ENCODE data around the gene ABHD15. TPM values are rescaled to one million over a fixed set of nuclear protein-coding genes. Genes with fewer than 3 reads are reported as not detected.

The ABHD15 gene
- total RNA-seq, 4 donors from 2014 or later, result 7.2 to 11.0 (median 7.9) TPM

DNA sequence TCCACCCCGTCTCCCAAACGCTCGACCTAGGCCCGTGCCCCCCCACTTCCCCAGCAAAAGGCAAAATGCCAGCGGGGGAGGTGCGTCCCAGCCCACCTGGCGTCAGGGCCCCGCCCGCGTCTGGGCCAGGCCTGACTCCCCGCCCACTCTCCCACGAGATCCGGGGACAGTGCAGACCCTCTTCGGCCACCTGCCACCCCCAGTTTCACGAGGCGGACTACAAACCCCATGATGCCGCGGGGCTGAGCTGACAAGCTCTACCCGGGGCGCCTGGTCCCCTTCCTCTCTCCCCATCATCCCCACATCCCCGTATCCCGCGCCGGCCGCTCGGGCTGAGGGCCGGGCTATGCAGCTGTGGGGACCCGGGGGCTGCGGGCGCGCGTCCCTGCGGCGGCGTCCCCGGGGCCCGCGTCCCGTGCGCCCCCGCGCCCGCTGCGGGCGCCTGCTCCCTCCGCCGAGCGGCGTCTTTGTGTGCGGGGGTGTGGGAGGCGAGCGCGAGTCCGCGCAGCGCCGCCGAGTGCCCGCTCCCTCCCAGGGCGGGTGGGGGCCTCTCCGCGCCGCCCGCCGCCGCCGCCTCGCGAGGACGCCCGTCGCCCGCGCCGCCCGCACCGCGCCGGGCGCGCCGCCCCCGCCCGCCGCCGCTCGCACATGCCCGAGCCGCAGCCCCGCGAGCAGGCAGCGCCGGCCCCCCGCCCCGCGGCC, 26.2 kb upstream of the ABHD15 start, which contains the start of gene ANKRD13B:
Gene ANKRD13B (plus strand): TSS at position 283 of the 702 bp plus-strand sequence. CDS start 490 bp downstream, outside the sequence.
- Histone ChIP-seq H3K4me1 (peaks cover 79% of the 10 kb centered on the region), H3K27ac (peak within 1 kb of the TSS; percentile 86), H3K27me3 (no peaks in the 10 kb centered on the region), H3K9me3 (no peaks in the 10 kb centered on the region), H3K36me3 (no peaks in the 10 kb centered on the region), H3K4me3 (peak within 1 kb of the TSS; percentile 88)
- TF ChIP-seq EP300 (IDR thresholded peaks at IDR 0.05), result no peak
- TF ChIP-seq POLR2A (IDR thresholded peaks at IDR 0.05), result no peak
- WGBS, result 0% methylated on average over 1 of the region's 96 CpGs
- no peak for DNase-seq (ENCODE audit: low spot score in 2 of 2)

DNA sequence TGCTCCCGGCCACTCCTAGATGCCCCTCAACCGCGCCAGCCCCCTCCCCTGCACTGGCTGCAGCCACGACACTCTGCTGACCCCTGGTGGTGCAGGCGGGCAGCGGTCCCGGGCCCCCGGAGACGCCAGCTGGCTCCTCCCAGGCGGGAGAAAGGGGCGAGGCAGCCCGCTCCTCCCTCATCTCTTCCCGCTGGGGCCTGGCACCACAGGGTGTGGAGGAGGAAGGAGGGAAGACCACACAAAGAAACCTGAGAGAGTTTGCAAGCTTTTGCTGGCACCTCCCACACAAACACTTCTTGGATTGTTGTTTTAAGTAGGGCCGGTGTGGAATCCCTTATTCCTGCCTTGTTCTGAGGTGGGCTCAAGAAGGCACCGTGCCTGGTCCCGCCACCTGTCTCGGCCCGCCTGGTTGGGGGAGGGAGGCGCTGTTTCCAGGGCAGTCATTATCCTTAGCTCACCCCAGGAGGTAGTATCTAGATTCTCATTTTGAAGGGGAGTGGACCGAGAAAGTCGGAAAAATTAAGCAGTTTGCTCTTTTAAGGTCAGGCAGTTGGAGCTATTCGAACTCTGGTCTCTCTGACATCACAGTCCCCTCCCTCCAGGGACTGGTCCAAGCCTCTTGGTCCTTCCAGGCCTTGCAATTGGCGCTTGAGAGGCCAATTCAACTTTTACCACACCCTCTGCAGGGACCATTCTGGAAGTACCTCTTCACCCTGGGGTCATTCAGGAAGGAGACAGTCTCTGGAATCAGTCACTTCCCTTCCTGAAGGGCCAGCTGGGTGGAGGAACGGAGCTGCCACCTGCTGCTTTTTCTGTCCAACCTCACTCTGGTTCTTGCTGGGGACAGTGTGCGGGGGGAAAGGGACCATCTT, 25.1 kb upstream of the ABHD15 start:
- no peaks in the 10 kb centered on the region for H3K27me3 ChIP-seq
- peaks cover 82% of the 10 kb centered on the region for H3K4me1 ChIP-seq
- peak overlapping the region; percentile 86 for H3K27ac ChIP-seq
- TF ChIP-seq, protein P1, sequence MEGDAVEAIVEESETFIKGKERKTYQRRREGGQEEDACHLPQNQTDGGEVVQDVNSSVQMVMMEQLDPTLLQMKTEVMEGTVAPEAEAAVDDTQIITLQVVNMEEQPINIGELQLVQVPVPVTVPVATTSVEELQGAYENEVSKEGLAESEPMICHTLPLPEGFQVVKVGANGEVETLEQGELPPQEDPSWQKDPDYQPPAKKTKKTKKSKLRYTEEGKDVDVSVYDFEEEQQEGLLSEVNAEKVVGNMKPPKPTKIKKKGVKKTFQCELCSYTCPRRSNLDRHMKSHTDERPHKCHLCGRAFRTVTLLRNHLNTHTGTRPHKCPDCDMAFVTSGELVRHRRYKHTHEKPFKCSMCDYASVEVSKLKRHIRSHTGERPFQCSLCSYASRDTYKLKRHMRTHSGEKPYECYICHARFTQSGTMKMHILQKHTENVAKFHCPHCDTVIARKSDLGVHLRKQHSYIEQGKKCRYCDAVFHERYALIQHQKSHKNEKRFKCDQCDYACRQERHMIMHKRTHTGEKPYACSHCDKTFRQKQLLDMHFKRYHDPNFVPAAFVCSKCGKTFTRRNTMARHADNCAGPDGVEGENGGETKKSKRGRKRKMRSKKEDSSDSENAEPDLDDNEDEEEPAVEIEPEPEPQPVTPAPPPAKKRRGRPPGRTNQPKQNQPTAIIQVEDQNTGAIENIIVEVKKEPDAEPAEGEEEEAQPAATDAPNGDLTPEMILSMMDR (IDR thresholded peaks at IDR 0.05), result peak; percentile 74 to 95
- TF ChIP-seq POLR2A (IDR thresholded peaks at IDR 0.05), result no peak
- no peaks in the 10 kb centered on the region for H3K36me3 ChIP-seq
- 7% methylated on average over 23 of the region's 25 CpGs for WGBS
- H3K9me3 ChIP-seq, result no peaks in the 10 kb centered on the region
- DNase-seq (ENCODE audit: low spot score in 2 of 2), result peak in 1 of 2 donors; percentile 91
- H3K4me3 ChIP-seq, result peak overlapping the region; percentile 88

DNA sequence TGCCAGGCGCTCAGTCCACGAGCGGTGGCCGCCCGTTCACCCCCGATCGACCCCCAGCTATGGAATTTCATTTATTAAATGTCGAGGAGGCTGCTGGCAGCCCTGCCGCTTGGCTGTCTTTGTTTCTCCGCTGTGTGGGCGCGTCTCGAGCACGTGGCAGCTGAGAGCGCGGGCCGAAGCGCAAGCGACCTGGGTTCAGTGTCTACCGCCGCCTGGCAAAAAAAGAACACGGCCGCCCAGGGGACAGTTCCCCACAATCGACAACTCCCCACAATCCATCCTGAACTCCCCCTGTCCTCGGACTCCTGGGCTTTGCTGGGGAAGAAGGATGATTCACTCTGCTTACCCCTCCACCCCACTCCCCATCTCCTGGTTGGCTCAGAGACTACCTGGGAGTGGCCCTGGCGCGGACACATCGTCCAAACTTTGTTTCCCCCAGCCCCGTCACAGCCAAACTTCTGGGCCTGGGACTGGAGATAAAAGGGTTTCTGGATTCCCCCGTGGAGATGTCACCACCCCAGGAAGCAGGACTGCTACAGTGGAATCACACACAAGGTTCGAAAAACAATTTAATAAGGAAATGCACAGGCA, 24.4 kb upstream of the ABHD15 start:
- TF ChIP-seq POLR2AphosphoS5 (IDR thresholded peaks at IDR 0.05) (no peak), POLR2A (IDR thresholded peaks at IDR 0.05) (no peak), EP300 (IDR thresholded peaks at IDR 0.05) (no peak)
- TF ChIP-seq, protein P1 (IDR thresholded peaks at IDR 0.05), result no peak
- peak overlapping the region; percentile 86 for H3K27ac ChIP-seq
- H3K4me1 ChIP-seq, result peaks cover 84% of the 10 kb centered on the region
- no peaks in the 10 kb centered on the region for H3K27me3 ChIP-seq
- DNase-seq (ENCODE audit: low spot score in 2 of 2), result no peak
- 0% methylated on average over 6 of the region's 31 CpGs for WGBS
- peak overlapping the region; percentile 88 for H3K4me3 ChIP-seq
- no peaks in the 10 kb centered on the region for H3K36me3 ChIP-seq
- H3K9me3 ChIP-seq, result no peaks in the 10 kb centered on the region

DNA sequence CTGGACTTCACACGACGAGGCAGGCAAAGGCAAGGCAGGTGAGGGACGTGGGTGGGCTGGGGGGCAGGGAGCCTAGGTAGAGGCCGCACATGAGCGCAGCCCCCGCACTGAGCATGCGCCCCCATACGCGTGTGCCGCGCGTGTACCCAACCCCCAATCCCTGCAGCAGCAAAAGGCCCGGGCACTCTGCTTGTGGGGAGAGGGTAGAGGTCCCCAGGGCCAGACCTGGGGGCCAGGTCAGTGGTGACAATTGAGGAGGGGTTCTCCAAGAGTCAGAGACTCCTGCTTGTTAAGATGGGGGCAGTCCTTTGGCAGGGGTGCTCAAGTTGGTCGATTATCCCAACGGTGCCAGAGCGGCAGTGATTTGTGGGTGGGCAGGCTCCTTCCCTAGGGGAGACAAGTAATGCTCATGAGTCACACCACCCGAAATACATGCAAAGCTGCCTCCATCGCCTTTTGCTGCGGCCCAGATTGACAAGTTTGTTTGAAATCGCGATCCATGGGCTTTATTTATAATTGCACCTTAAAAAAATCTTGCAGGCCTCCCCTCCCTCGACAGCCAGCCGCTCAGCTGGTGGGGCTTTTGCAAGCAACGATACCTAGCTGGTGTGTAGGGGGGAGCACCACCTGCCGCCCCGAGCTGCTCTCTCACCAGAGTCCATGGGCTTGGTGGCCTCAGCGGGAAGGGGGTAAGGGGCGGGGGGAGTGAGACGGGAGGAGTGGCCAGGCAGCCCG, 23.7 kb upstream of the ABHD15 start:
- Histone ChIP-seq H3K4me3 (peak overlapping the region; percentile 88), H3K27me3 (no peaks in the 10 kb centered on the region), H3K27ac (peak overlapping the region; percentile 86), H3K4me1 (peaks cover 84% of the 10 kb centered on the region), H3K9me3 (no peaks in the 10 kb centered on the region), H3K36me3 (no peaks in the 10 kb centered on the region)
- TF ChIP-seq POLR2A (IDR thresholded peaks at IDR 0.05) (no peak), POLR2AphosphoS5 (IDR thresholded peaks at IDR 0.05) (no peak), EP300 (IDR thresholded peaks at IDR 0.05) (no peak)
- TF ChIP-seq, protein P1 (IDR thresholded peaks at IDR 0.05), result no peak
- 12% methylated on average over 11 of the region's 30 CpGs for WGBS
- DNase-seq (ENCODE audit: low spot score in 2 of 2), result no peak
